MCF 10A (cell line): ENCODE measurements around the gene C1orf174. TPM values are rescaled to one million over a fixed set of nuclear protein-coding genes. Genes with fewer than 3 reads are reported as not detected.

Experiments
- BruUV-seq: library from RNA; stranded (reverse); fragments of 400-500 nt; replicated peaks from 2 replicates; lab custom pipeline; 2021; lab: Mats Ljungman, UMichigan
- CTCF ChIA-PET: fragments of 300-600 bp; sonication (Branson Sonifier 250); formaldehyde crosslinking; extraction: SDS; loops from one replicate; lab custom pipeline; 2021; ENCODE audit warnings: antibody characterized with exemption, inconsistent platforms; lab: Yijun Ruan, JAX
- POLR2A ChIA-PET: fragments of 300-600, 350-650 bp; sonication (Branson Sonifier 250); formaldehyde crosslinking; extraction: SDS; loops from one replicate; lab custom pipeline; 2020; ENCODE audit warnings: antibody characterized with exemption, inconsistent platforms; lab: Yijun Ruan, JAX
- DNase-seq: peaks from one replicate; pipeline ENCODE4 v3.0.0-alpha.2; 2018; ENCODE audit not compliant: unreplicated experiment
- H3K27ac Mint-ChIP-seq: one replicate; pipeline ENCODE4 v1.8.0; 2022; ENCODE audit warnings: mild to moderate bottlenecking, low read depth, mixed read lengths; ENCODE audit not compliant: unreplicated experiment
- H3K27me3 Mint-ChIP-seq: one replicate; pipeline ENCODE4 v1.8.0; 2022; ENCODE audit warnings: mixed read lengths; ENCODE audit not compliant: insufficient read depth, unreplicated experiment
- H3K36me3 Mint-ChIP-seq: one replicate; pipeline ENCODE4 v1.8.0; 2022; ENCODE audit warnings: mild to moderate bottlenecking, moderate library complexity, mixed read lengths; ENCODE audit not compliant: insufficient read depth, unreplicated experiment
- H3K4me1 Mint-ChIP-seq: one replicate; pipeline ENCODE4 v1.8.0; 2022; ENCODE audit warnings: mixed read lengths; ENCODE audit not compliant: insufficient read depth, unreplicated experiment
- H3K4me3 Mint-ChIP-seq: one replicate; pipeline ENCODE4 v1.8.0; 2022; ENCODE audit warnings: mild to moderate bottlenecking, moderate library complexity, mixed read lengths; ENCODE audit not compliant: unreplicated experiment
- H3K9me3 Mint-ChIP-seq: one replicate; pipeline ENCODE4 v1.8.0; 2022; ENCODE audit warnings: mixed read lengths; ENCODE audit not compliant: unreplicated experiment
- intact Hi-C: fragments of 100-400 bp; cut with micrococcal nuclease; formaldehyde crosslinking; loops from 2 replicates; pipeline ENCODE4 v1.14.1; 2022
- total RNA-seq: library from RNA; stranded (reverse); gene quantifications from 2 replicates; pipeline ENCODE4 v1.2.3, GENCODE V29; 2022
- TF ChIP-seq, protein P1 (sequence below): fragments of 200-600 bp; IDR thresholded peaks from one replicate; pipeline ENCODE4 v1.8.0; 2022; ENCODE audit warnings: antibody characterized with exemption, mild to moderate bottlenecking; ENCODE audit not compliant: unreplicated experiment

Gene C1orf174
- total RNA-seq, 1 experiment from 2014 or later, result 24.4 TPM

DNA sequence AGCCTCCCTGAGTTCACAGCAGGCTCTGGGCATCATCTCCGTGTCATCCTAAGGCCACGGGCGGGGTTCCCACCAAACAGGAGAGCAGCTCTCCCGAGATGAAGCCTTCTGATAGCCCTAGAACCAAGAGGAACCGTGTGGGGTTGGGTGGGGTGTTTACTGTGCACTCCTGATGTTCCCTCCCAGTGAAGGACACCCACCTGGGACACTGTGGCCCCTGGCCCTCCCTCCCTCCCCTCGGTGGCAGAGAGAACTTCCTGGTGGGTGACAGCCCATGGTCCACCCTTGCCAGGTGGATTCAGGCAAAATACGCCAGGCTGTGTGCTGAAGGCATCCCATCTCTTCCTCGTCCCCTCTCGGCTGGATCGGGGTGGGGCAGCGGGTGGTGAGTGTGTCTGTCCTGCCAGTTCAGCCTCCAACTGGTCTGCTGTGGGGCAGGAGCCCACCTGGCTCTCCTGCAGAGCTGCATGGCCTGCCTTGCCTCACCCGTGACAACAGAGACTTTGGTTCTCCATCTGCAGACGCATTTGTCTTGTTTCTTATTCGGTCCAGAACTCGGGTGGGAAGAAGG lies 15.6 kb upstream of the C1orf174 start:
- TF ChIP-seq, protein P1, sequence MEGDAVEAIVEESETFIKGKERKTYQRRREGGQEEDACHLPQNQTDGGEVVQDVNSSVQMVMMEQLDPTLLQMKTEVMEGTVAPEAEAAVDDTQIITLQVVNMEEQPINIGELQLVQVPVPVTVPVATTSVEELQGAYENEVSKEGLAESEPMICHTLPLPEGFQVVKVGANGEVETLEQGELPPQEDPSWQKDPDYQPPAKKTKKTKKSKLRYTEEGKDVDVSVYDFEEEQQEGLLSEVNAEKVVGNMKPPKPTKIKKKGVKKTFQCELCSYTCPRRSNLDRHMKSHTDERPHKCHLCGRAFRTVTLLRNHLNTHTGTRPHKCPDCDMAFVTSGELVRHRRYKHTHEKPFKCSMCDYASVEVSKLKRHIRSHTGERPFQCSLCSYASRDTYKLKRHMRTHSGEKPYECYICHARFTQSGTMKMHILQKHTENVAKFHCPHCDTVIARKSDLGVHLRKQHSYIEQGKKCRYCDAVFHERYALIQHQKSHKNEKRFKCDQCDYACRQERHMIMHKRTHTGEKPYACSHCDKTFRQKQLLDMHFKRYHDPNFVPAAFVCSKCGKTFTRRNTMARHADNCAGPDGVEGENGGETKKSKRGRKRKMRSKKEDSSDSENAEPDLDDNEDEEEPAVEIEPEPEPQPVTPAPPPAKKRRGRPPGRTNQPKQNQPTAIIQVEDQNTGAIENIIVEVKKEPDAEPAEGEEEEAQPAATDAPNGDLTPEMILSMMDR, result no peak
- no peak overlapping the region for H3K27ac Mint-ChIP-seq
- intact Hi-C loops, result loop anchor here (10.0 kb wide), 1 partner anchor 909 kb away; no protein-coding TSS in a partner anchor
- no peaks in the 10 kb centered on the region for H3K9me3 Mint-ChIP-seq
- POLR2A ChIA-PET, result interaction anchor here (0.6 kb wide), 1 partner anchor 1945 kb away, joined by 3 read pairs; no protein-coding TSS in a partner anchor
- no peaks in the 10 kb centered on the region for H3K4me1 Mint-ChIP-seq
- DNase-seq, result no peak
- no peak overlapping the region for H3K4me3 Mint-ChIP-seq
- H3K36me3 Mint-ChIP-seq, result no peaks in the 10 kb centered on the region
- BruUV-seq, result no TSS peak
- H3K27me3 Mint-ChIP-seq, result peaks cover 24% of the 10 kb centered on the region
- CTCF ChIA-PET, result no interaction called here

DNA sequence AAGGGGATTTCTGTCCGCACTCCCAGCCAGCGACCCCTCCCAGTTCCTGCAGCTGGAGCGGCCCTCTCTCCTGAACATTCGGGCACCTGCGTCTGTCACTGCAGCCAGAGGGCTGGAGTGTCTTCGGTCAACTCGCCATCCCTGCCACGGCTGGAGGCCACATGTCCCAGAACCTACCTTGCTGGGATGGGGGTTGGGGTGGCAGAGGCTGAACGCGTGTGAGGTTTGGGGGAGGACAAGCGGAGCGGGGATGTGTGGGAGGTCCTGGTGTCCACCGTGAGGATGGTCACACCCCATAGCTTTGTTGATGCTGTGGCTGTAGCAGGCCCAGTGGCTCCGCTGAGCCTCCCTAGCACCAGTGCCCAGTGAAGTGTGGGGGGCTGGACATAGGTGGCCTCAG lies 14.8 kb upstream of the C1orf174 start:
- ChIA-PET CTCF (no interaction called here), POLR2A (interaction anchor here (0.6 kb wide), 1 partner anchor 1946 kb away, joined by 3 read pairs; no protein-coding TSS in a partner anchor)
- no peak overlapping the region for H3K27ac Mint-ChIP-seq
- no TSS peak for BruUV-seq
- H3K4me3 Mint-ChIP-seq, result no peak overlapping the region
- no peaks in the 10 kb centered on the region for H3K9me3 Mint-ChIP-seq
- TF ChIP-seq, protein P1, result no peak
- intact Hi-C loops, result loop anchor here (5.0 to 10.0 kb wide), 3 partner anchors 910 to 1837 kb away; no protein-coding TSS in a partner anchor
- H3K36me3 Mint-ChIP-seq, result no peaks in the 10 kb centered on the region
- H3K27me3 Mint-ChIP-seq, result peaks cover 24% of the 10 kb centered on the region
- DNase-seq, result no peak
- no peaks in the 10 kb centered on the region for H3K4me1 Mint-ChIP-seq

DNA sequence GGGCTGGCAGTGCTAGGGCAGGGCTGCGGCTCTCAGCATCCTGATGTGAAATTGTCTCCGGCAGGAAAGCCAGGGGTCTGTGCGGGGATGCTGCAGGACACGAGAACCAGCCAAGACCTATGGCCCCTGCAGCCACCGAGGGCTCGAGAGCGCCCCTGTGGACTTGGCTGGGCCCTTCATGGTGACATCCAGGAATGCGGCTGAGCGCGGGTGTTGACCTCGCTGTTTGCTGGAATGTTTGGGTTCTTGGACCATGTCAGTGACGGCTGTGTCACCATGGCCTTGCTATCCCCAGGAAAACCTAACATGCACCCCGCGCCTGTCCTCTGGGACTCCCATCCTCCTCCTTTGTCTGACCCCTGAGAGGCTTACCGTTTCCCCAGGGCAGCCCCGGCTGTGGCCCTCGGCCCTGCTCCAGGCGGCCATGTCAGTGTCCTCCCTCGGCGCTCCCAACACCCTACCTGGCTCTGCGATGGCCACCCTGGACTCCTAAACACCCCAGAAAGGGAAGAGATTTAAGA lies 14.3 kb upstream of the C1orf174 start:
- intact Hi-C loops, result loop anchor here (5.0 to 10.0 kb wide), 3 partner anchors 910 to 1838 kb away; no protein-coding TSS in a partner anchor
- ChIA-PET CTCF (interaction anchor here (1.1 kb wide), 1 partner anchor 1979 kb away, joined by 6 read pairs; no protein-coding TSS in a partner anchor), POLR2A (no interaction called here)
- Mint-ChIP-seq H3K36me3 (no peaks in the 10 kb centered on the region), H3K4me3 (no peak overlapping the region), H3K27me3 (peaks cover 24% of the 10 kb centered on the region), H3K9me3 (no peaks in the 10 kb centered on the region), H3K4me1 (no peaks in the 10 kb centered on the region), H3K27ac (no peak overlapping the region)
- TF ChIP-seq, protein P1, result no peak
- no peak for DNase-seq
- no TSS peak for BruUV-seq
